Fibroblast of skin of left quadriceps (primary cell): ENCODE measurements around the gene ELF3.
"Not testable (repeated sequence)": the region's sequence is repeated elsewhere in the genome, so short reads cannot be mapped to it uniquely, and the experiment has no call there.

ENCODE experiments used
- DNase-seq, 2 experiments: peaks; one replicate each; pipeline ENCODE4 v3.0.0-alpha.2; 2013; ENCODE audit warnings: low read depth in 2 of 2

ELF3 gene

GRCh38 chr1:202007805-202008489, 2.4 kb upstream of the ELF3 start:
- DNase-seq = no peak

- peak; percentile 55 to 58 for DNase-seq
Observed at GRCh38 chr1:202009326-202010179, 834 bp upstream of the ELF3 start.

GRCh38 chr1:202011994-202012393, 1.6 kb downstream of the ELF3 start:
- no peak for DNase-seq

- DNase-seq = no peak
Observed at GRCh38 chr1:202012544-202013478, 2.4 kb downstream of the ELF3 start.

GRCh38 chr1:202013603-202014002, 3.2 kb downstream of the ELF3 start:
- DNase-seq = no peak

GRCh38 chr1:202014060-202014459, 3.7 kb downstream of the ELF3 start:
- no peak for DNase-seq

GRCh38 chr1:202014915-202015661, 4.7 kb downstream of the ELF3 start:
- no peak for DNase-seq

- DNase-seq = no peak
Observed at GRCh38 chr1:202015662-202015937, 5.2 kb downstream of the ELF3 start.

- peak in 1 of 2 experiments; percentile 6 for DNase-seq
Observed at GRCh38 chr1:202016022-202016810, 5.8 kb downstream of the ELF3 start.

GRCh38 chr1:202016811-202017748, 6.7 kb downstream of the ELF3 start:
- DNase-seq = no peak

- DNase-seq = no peak
Observed at GRCh38 chr1:202017749-202018467, 7.5 kb downstream of the ELF3 start.

- DNase-seq = no peak
Observed at GRCh38 chr1:202018468-202019234, 8.3 kb downstream of the ELF3 start.

GRCh38 chr1:202019235-202019558, 8.8 kb downstream of the ELF3 start:
- not testable (repeated sequence) for DNase-seq

GRCh38 chr1:202023001-202023433, 12.6 kb downstream of the ELF3 start:
- no peak for DNase-seq

GRCh38 chr1:202029171-202029665, 18.8 kb downstream of the ELF3 start:
- DNase-seq = peak; percentile 72 to 75

GRCh38 chr1:202029727-202030126, 19.3 kb downstream of the ELF3 start:
- no peak for DNase-seq

GRCh38 chr1:202031796-202032195, 21.4 kb downstream of the ELF3 start:
- DNase-seq = no peak

- no peak for DNase-seq
Observed at GRCh38 chr1:202034149-202034682, 23.8 kb downstream of the ELF3 start.
